Large intestine (tissue), 3 donors: ENCODE results near the gene DPYSL4. TPM values are rescaled to one million over a fixed set of nuclear protein-coding genes. Genes with fewer than 3 reads are reported as not detected.

Experiments used
- DNase-seq, 2 donors: peaks; one replicate each; pipeline versions ENCODE4 v3.0.0 to v3.0.0-alpha.2; 2013
- H3K27ac ChIP-seq: one replicate; pipeline ENCODE4 v1.5.1; 2013; ENCODE audit warnings: low read length
- H3K27me3 ChIP-seq: 2 replicates; pipeline ENCODE4 v1.6.1; 2013; ENCODE audit warnings: low read length; ENCODE audit not compliant: control insufficient read depth, insufficient read depth
- H3K36me3 ChIP-seq: 2 replicates; pipeline ENCODE4 v1.6.1; 2013; ENCODE audit warnings: low read length; ENCODE audit not compliant: control insufficient read depth, insufficient read depth
- H3K4me1 ChIP-seq: one replicate; pipeline ENCODE4 v1.6.1; 2013; ENCODE audit warnings: low read length; ENCODE audit not compliant: control insufficient read depth, insufficient read depth
- H3K4me3 ChIP-seq: one replicate; pipeline ENCODE4 v1.5.1; 2013; ENCODE audit warnings: low read length
- H3K9me3 ChIP-seq: one replicate; pipeline ENCODE4 v1.6.1; 2013; ENCODE audit warnings: mild to moderate bottlenecking, low read depth, low read length, moderate library complexity; ENCODE audit not compliant: control insufficient read depth
- WGBS: methylation state at CpG from one replicate; pipeline ENCODE4 v1.1.5; 2013; ENCODE audit warnings: low lambda C conversion rate; ENCODE audit not compliant: insufficient coverage; 5-methylcytosine and 5-hydroxymethylcytosine counted together
- polyA plus RNA-seq: library from polyadenylated mRNA; unstranded; fragments of 120-200 nt; gene quantifications from one replicate; pipeline ENCODE4 v1.2.1, GENCODE V29; 2013

DPYSL4 gene
- polyA plus RNA-seq, 1 donor = 4.6 TPM

DNA sequence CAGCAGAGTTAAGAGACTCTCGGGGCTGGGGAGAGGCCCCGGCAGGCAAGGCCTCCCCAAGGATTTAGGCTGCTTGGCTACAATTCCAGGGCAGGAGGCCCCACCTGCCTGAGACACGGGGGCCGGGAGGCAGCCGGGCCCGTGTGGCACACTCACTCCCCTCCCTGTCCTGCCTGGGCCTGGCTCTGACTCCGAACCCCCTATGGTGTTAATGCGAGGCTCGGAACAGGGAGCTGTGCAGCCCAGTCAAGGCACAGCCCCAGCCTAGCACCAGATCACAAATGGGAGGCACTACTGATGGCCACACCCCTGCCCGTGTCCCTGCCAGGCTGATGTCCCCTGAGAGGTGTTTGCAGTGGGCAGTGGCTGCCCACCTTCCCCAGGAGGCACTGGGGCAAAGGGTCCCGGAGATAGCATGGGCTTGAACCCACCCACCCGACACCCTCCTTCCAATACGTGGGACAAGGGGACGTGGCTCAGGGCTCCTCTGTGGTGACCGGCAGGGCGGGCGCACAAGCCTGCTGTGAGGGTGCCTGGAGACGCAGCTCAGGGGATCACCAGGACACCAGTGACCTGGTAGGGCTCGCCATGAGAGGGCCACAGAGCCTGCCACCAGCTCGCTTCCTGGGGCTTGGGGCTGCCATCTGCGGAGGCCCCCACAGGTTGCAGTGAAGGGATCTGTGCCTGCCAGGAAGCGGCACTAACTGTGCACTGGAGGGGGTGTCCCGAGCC lies 37.0 kb downstream of the DPYSL4 start:
- Histone ChIP-seq H3K27me3 (no peaks in the 10 kb centered on the region), H3K4me1 (no peaks in the 10 kb centered on the region), H3K4me3 (no peak overlapping the region), H3K9me3 (no peaks in the 10 kb centered on the region), H3K27ac (no peak overlapping the region), H3K36me3 (no peaks in the 10 kb centered on the region)
- WGBS = 85% methylated on average over 4 of the region's 23 CpGs
- no peak for DNase-seq

DNA sequence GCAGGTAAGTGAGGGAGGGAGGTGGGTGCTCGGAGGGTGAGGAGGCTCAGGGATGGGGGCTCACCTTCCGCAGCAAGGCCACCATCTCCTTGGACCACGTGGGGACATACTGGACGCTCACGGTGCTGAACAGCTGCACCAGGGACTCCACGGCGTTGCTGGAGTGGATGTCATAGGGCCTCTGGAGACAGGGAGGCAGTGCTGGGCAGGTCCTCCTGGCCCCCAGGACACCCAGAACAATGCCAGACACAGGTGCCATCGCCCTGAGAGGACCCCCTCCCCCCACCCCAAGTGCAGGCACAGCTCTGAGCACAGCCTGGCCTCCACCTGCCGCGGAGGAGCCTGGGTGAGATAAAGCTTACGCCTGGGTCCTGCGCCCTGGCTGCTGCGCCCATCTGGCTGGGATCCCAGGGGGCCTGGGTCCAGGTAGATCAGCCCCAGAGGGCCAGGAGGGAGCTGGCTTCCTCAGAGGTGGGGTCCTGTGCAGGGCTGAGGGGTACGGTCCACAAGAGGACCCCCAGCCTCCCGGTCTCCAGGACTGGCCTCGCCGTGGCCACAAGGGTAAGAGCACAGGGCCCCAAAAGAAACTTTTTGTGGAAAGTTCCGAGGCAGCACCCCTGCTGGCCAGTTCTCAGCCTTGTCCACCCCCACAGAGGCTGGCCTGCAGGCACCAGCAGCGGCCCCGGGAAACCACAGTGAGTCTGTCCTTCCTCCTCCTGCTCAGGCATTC lies 37.8 kb downstream of the DPYSL4 start:
- no peak for DNase-seq
- H3K9me3 ChIP-seq = no peaks in the 10 kb centered on the region
- WGBS = no CpG with 5 or more reads among the region's 20 CpGs
- H3K4me1 ChIP-seq = no peaks in the 10 kb centered on the region
- no peak overlapping the region for H3K27ac ChIP-seq
- no peaks in the 10 kb centered on the region for H3K27me3 ChIP-seq
- no peak overlapping the region for H3K4me3 ChIP-seq
- H3K36me3 ChIP-seq = no peaks in the 10 kb centered on the region

GRCh38 chr10:132225073-132225848 lies 38.5 kb downstream of the DPYSL4 start:
- H3K4me3 ChIP-seq = no peak overlapping the region
- no peaks in the 10 kb centered on the region for H3K36me3 ChIP-seq
- H3K4me1 ChIP-seq = no peaks in the 10 kb centered on the region
- DNase-seq = no peak
- WGBS = no CpG with 5 or more reads among the region's 25 CpGs
- no peak overlapping the region for H3K27ac ChIP-seq
- no peaks in the 10 kb centered on the region for H3K27me3 ChIP-seq
- no peaks in the 10 kb centered on the region for H3K9me3 ChIP-seq

DNA sequence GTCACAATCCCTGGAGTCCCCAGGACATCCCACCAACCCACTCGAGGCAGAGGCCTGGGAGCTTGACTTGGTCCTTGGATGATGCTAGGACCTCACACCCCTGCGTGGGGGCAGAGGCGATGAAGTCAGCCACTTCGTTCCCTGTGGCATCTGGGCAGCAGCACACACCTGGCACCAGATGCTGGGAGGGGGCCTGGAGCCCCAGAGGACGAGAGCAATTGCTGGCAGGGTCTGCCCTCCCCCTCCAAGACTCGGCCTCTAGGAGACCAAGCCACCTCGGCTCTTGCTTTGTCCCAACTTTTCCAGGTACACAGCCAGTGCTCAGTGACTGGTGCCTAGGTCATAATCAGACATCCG lies 39.1 kb downstream of the DPYSL4 start:
- no peaks in the 10 kb centered on the region for H3K27me3 ChIP-seq
- H3K27ac ChIP-seq = no peak overlapping the region
- H3K4me3 ChIP-seq = no peak overlapping the region
- H3K4me1 ChIP-seq = peaks cover 1% of the 10 kb centered on the region
- DNase-seq = no peak
- no peaks in the 10 kb centered on the region for H3K36me3 ChIP-seq
- H3K9me3 ChIP-seq = no peaks in the 10 kb centered on the region
- 65% methylated on average over 2 of the region's 8 CpGs for WGBS

DNA sequence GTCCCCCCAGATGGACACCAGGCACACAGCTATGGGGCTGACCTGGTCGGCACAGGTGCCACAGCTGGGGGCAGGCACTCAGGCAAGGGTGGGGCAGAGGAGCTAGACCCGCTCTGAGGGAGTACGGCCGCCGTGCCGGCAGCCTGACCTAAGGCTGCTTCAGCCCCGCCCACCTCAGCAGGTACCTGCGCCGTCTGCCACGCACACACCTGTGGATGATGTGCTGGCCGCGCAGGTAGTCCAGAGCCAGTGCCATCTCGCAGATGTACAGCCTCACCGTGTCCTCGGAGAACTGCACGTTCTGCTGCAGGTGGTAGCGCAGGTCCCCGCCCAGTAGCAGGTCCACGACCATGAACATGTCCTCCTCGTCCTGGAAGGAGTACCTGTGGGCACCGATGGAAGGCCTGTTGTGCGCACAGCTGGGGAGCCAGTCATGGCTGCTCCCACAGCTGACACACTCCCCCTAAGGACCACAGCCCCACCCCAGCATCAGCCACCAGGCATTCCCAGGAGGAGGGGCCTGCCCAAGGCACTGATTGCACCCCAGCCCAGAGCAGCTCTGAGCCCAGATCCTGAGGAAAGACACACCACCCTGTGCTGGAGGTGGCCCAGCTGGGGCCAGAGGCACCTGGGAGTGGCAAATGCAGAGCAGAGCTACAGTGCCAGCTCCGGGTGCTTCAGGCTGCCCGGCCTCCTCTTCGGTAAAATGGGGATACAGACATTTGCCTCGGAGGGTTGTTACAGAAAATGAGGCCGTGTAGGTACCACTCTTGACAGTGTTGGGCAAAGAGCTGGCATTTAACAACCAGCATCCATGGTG lies 40.0 kb downstream of the DPYSL4 start:
- Histone ChIP-seq H3K9me3 (no peaks in the 10 kb centered on the region), H3K4me3 (no peak overlapping the region), H3K4me1 (peaks cover 2% of the 10 kb centered on the region), H3K36me3 (no peaks in the 10 kb centered on the region), H3K27ac (no peak overlapping the region), H3K27me3 (no peaks in the 10 kb centered on the region)
- no CpG with 5 or more reads among the region's 27 CpGs for WGBS
- DNase-seq = no peak

DNA sequence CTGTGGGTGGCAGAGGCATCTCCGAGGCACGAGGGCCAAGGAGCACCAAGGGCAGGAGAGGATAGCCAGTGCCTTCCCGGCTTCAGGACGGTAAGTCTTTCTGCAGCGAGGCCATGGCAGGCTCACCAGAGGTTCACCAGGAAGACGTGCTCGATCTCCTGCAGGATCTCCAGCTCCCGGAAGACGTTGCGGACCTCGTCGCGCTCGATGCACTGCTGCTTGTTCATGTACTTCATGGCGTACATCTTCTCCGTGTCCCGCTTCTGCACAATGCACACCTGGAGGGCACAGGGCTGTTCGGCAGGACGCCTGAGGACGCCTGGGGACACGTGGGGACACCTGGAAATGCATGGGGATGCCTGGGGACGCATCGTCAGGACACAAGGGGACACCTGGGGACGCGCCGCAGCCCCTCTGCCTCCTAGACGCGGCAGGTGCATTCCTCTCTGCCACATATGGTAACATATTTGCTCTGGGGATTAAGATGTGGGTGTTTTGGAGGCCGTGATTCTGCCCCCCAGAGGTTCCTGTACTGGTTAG lies 41.2 kb downstream of the DPYSL4 start:
- peaks cover 2% of the 10 kb centered on the region for H3K4me1 ChIP-seq
- 97% methylated on average over 7 of the region's 29 CpGs for WGBS

GRCh38 chr10:132228616-132229015 lies 41.9 kb downstream of the DPYSL4 start:
- H3K4me3 ChIP-seq = no peak overlapping the region
- WGBS = no CpG with 5 or more reads among the region's 14 CpGs
- no peak for DNase-seq
- no peak overlapping the region for H3K27ac ChIP-seq
- peaks cover 2% of the 10 kb centered on the region for H3K4me1 ChIP-seq
- H3K27me3 ChIP-seq = no peaks in the 10 kb centered on the region
- no peaks in the 10 kb centered on the region for H3K36me3 ChIP-seq
- no peaks in the 10 kb centered on the region for H3K9me3 ChIP-seq

More for the DNA sequence above, 41.2 kb downstream of the DPYSL4 start:
- Histone ChIP-seq H3K27me3 (no peaks in the 10 kb centered on the region), H3K36me3 (no peaks in the 10 kb centered on the region), H3K9me3 (no peaks in the 10 kb centered on the region), H3K4me3 (no peak overlapping the region), H3K27ac (no peak overlapping the region)
- no peak for DNase-seq

DNA sequence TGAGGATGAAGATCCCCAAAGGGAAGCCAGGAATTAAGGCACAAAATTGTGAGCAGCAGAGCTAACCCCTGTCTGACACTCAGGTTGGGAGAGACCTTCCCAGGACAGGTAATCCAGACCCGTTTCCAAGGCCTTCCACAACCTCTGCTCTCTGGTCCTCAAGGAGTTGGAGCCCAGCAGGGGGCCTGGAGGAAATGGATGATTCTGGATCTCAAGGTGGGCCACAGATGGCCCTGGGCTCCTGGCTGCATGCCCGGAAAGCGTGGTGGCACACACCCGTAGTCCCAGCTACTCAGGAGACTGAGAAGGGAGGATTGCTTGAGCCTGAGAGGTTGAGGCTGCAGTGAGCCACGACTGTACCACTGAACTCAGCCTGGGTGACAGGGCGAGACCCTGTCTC lies 42.3 kb downstream of the DPYSL4 start:
- H3K4me3 ChIP-seq = no peak overlapping the region
- H3K27me3 ChIP-seq = no peaks in the 10 kb centered on the region
- H3K4me1 ChIP-seq = peaks cover 2% of the 10 kb centered on the region
- WGBS = no CpG with 5 or more reads among the region's 6 CpGs
- no peak overlapping the region for H3K27ac ChIP-seq
- no peak for DNase-seq
- H3K9me3 ChIP-seq = no peaks in the 10 kb centered on the region
- no peaks in the 10 kb centered on the region for H3K36me3 ChIP-seq

GRCh38 chr10:132229834-132230556 lies 43.2 kb downstream of the DPYSL4 start:
- Histone ChIP-seq H3K27ac (no peak overlapping the region), H3K27me3 (no peaks in the 10 kb centered on the region), H3K9me3 (no peaks in the 10 kb centered on the region), H3K4me1 (peaks cover 2% of the 10 kb centered on the region), H3K36me3 (no peaks in the 10 kb centered on the region), H3K4me3 (no peak overlapping the region)
- WGBS = no CpG with 5 or more reads among the region's 36 CpGs
- DNase-seq = peak in 1 of 2 donors; percentile 32
